Subcutaneous abdominal adipose tissue (tissue), 5 donors: ENCODE data around the gene LILRA6.
"Not testable (repeated sequence)": the region's sequence is repeated elsewhere in the genome, so short reads cannot be mapped to it uniquely, and the experiment has no call there.

Experiments
- H3K27ac ChIP-seq: one replicate; pipeline ENCODE4 v1.7.0; 2013; ENCODE audit warnings: low read depth, mild to moderate bottlenecking, inconsistent platforms, low read length, moderate library complexity
- H3K27me3 ChIP-seq, 5 donors: one replicate each; pipeline ENCODE4 v1.7.0; 2013; ENCODE audit warnings: low read length in 5 of 5, inconsistent platforms in 1 of 5; ENCODE audit not compliant: control insufficient read depth in 5 of 5, insufficient read depth in 4 of 5
- H3K36me3 ChIP-seq, 5 donors: one replicate each; pipeline ENCODE4 v1.7.0; 2013; ENCODE audit warnings: low read length in 5 of 5; ENCODE audit not compliant: control insufficient read depth in 5 of 5, insufficient read depth in 5 of 5
- H3K4me1 ChIP-seq, 5 donors: one replicate each; pipeline ENCODE4 v1.7.0; 2013; ENCODE audit warnings: low read length in 5 of 5, mild to moderate bottlenecking in 3 of 5, moderate library complexity in 1 of 5; ENCODE audit not compliant: control insufficient read depth in 5 of 5, insufficient read depth in 5 of 5
- H3K4me3 ChIP-seq, 5 donors: one replicate each; pipeline ENCODE4 v1.7.0; 2013; ENCODE audit warnings: low read length in 5 of 5, low read depth in 1 of 5
- H3K9ac ChIP-seq, 5 donors: one replicate each; pipeline ENCODE4 v1.7.0; 2013; ENCODE audit warnings: low read length in 5 of 5, mild to moderate bottlenecking in 4 of 5, moderate library complexity in 3 of 5
- H3K9me3 ChIP-seq, 5 donors: one replicate each; pipeline ENCODE4 v1.7.0; 2013; ENCODE audit warnings: low read length in 5 of 5; ENCODE audit not compliant: control insufficient read depth in 5 of 5
- donor health status: healthy.
- donor health status: healthy.
- donor health status: healthy.
- donor health status: healthy.
- donor health status: healthy.

LILRA6 gene

GRCh38 chr19:54252845-54253244 lies 10.3 kb upstream of the LILRA6 start:
- no peaks in the 10 kb centered on the region for H3K9me3 ChIP-seq
- H3K4me1 ChIP-seq, result peaks cover 0 to 25% (median 2%) of the 10 kb centered on the region in 5 donors
- peaks cover 20 to 41% (median 20%) of the 10 kb centered on the region in 5 donors for H3K27me3 ChIP-seq
- H3K4me3 ChIP-seq, result no peak overlapping the region
- H3K27ac ChIP-seq, result no peak overlapping the region
- H3K9ac ChIP-seq, result no peak overlapping the region
- peaks cover 0 to 5% (median 0%) of the 10 kb centered on the region in 5 donors for H3K36me3 ChIP-seq

GRCh38 chr19:54252243-54252642 lies 9.7 kb upstream of the LILRA6 start:
- Histone ChIP-seq H3K36me3 (peaks cover 0 to 5% (median 0%) of the 10 kb centered on the region in 5 donors), H3K4me1 (peaks cover 0 to 31% (median 4%) of the 10 kb centered on the region in 5 donors), H3K27ac (no peak overlapping the region), H3K9me3 (no peaks in the 10 kb centered on the region), H3K4me3 (no peak overlapping the region), H3K9ac (no peak overlapping the region), H3K27me3 (peaks cover 20 to 41% (median 25%) of the 10 kb centered on the region in 5 donors)

- H3K27ac ChIP-seq, result peak overlapping the region; percentile 23
- H3K4me1 ChIP-seq, result peaks cover 0 to 24% (median 8%) of the 10 kb centered on the region in 5 donors
- peak overlapping the region in 1 of 5 donors; percentile 11 for H3K4me3 ChIP-seq
- peaks cover 4 to 21% (median 9%) of the 10 kb centered on the region in 5 donors for H3K27me3 ChIP-seq
- H3K9ac ChIP-seq, result peak overlapping the region in 1 of 5 donors; percentile 11
- H3K36me3 ChIP-seq, result peaks cover 0 to 5% (median 0%) of the 10 kb centered on the region in 5 donors
- no peaks in the 10 kb centered on the region for H3K9me3 ChIP-seq
Measured at GRCh38 chr19:54248016-54248601, 5.5 kb upstream of the LILRA6 start.

- peak overlapping the region in 1 of 5 donors; percentile 11 for H3K4me3 ChIP-seq
- peaks cover 0 to 20% (median 8%) of the 10 kb centered on the region in 5 donors for H3K4me1 ChIP-seq
- peaks cover 0 to 13% (median 3%) of the 10 kb centered on the region in 5 donors for H3K27me3 ChIP-seq
- H3K9me3 ChIP-seq, result no peaks in the 10 kb centered on the region
- no peaks in the 10 kb centered on the region for H3K36me3 ChIP-seq
- H3K27ac ChIP-seq, result peak overlapping the region; percentile 23
- H3K9ac ChIP-seq, result no peak overlapping the region
Measured at GRCh38 chr19:54247106-54247930, 4.7 kb upstream of the LILRA6 start.

GRCh38 chr19:54245936-54246335 lies 3.3 kb upstream of the LILRA6 start:
- H3K9me3 ChIP-seq, result no peaks in the 10 kb centered on the region
- no peak overlapping the region for H3K4me3 ChIP-seq
- H3K27me3 ChIP-seq, result peaks cover 0 to 9% (median 0%) of the 10 kb centered on the region in 5 donors
- no peak overlapping the region for H3K27ac ChIP-seq
- no peak overlapping the region for H3K9ac ChIP-seq
- H3K36me3 ChIP-seq, result no peaks in the 10 kb centered on the region
- H3K4me1 ChIP-seq, result peaks cover 0 to 20% (median 8%) of the 10 kb centered on the region in 5 donors

- not testable (repeated sequence) for H3K9ac ChIP-seq, H3K27ac ChIP-seq, H3K4me3 ChIP-seq, H3K9me3 ChIP-seq, H3K36me3 ChIP-seq
- Histone ChIP-seq H3K4me1 (peaks cover 0 to 20% (median 8%) of the 10 kb centered on the region in 5 donors), H3K27me3 (peaks cover 0 to 15% (median 5%) of the 10 kb centered on the region in 5 donors)
Measured at GRCh38 chr19:54243809-54244208, 1.2 kb upstream of the LILRA6 start.

- H3K4me1 ChIP-seq, H3K27me3 ChIP-seq, H3K9me3 ChIP-seq, H3K4me3 ChIP-seq, H3K9ac ChIP-seq, H3K36me3 ChIP-seq, H3K27ac ChIP-seq: not testable (repeated sequence)
Measured at GRCh38 chr19:54242234-54242633, 356 bp downstream of the LILRA6 start.

- H3K4me3 ChIP-seq, H3K9ac ChIP-seq, H3K36me3 ChIP-seq, H3K9me3 ChIP-seq, H3K4me1 ChIP-seq, H3K27ac ChIP-seq, H3K27me3 ChIP-seq: not testable (repeated sequence)
Measured at GRCh38 chr19:54240372-54241336, 1.9 kb downstream of the LILRA6 start.

GRCh38 chr19:54239491-54240371 lies 2.9 kb downstream of the LILRA6 start:
- not testable (repeated sequence) for H3K4me1 ChIP-seq, H3K9ac ChIP-seq, H3K36me3 ChIP-seq, H3K27me3 ChIP-seq, H3K9me3 ChIP-seq, H3K4me3 ChIP-seq, H3K27ac ChIP-seq
